Measurements from ENCODE around the gene ESCO1. TPM values are rescaled to one million over a fixed set of nuclear protein-coding genes. Genes with fewer than 3 reads are reported as not detected.

The ESCO1 gene
- total and polyA plus RNA-seq, 2 of the 4 experiments (the other 2 are of a cell fraction): 3.1 to 4.5 TPM

DNA sequence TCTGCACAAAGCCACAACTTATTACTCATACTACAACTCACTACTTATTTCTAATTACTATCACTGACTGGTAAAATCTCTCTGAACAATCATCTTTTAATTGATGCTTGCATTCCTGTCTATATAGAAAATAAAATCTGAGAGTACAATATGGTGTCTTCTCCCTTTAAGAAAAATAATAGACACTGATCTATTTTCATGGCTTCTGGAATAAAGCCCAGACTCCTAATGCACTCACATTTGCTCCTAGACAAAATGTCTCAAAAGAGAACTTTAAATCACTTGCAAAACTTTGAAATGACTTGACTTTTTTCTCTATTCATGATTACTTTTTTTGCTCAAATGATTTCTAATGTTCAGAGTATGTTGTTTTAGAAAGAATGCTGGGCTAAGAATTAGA lies 28.7 kb downstream of the ESCO1 start:
- Histone ChIP-seq H3K14ac (replicated peaks; ENCODE audit: low read depth, low read length) (no peak overlapping the region), H4K20me1 (ENCODE audit: insufficient read depth, low read length) (no peaks in the 10 kb centered on the region), H3K36me3 (ENCODE audit: control insufficient read depth, insufficient read depth, low read length) (peaks cover 11% of the 10 kb centered on the region), H3K9me3 (ENCODE audit: control insufficient read depth, insufficient read depth, low read length) (no peaks in the 10 kb centered on the region), H3K27ac (ENCODE audit: insufficient read depth, low read length) (no peak overlapping the region), H2AK5ac (ENCODE audit: low read depth, low read length) (no peak overlapping the region), H3K18ac (ENCODE audit: low read depth, low read length) (no peak overlapping the region), H2BK20ac (ENCODE audit: low read depth, low read length) (no peak overlapping the region), H3K9me1 (ENCODE audit: insufficient read depth, low read length) (no peaks in the 10 kb centered on the region), H3K4ac (ENCODE audit: low read depth, low read length) (no peak overlapping the region), H3K56ac (ENCODE audit: extremely low read depth, insufficient read depth, low read length) (no peak overlapping the region), H3K79me1 (ENCODE audit: low read depth in 1 of 2, low read length in 2 of 2) (peaks cover 0 to 6% of the 10 kb centered on the region in 2 experiments; a peak in 1 of 4 replicates), H2AK9ac (replicated peaks; ENCODE audit: low read depth, low read length, poor library complexity) (no peak overlapping the region), H3K27me3 (ENCODE audit: control insufficient read depth, insufficient read depth, low read length) (no peaks in the 10 kb centered on the region), H3K4me1 (ENCODE audit: control insufficient read depth, insufficient read depth, low read length) (0 out of 2 replicates have a peak, but pooled peaks cover 2% of the 10 kb centered on the region), H2BK120ac (ENCODE audit: low read depth, low read length) (no peak overlapping the region), H4K8ac (ENCODE audit: low read depth in 2 of 2, low read length in 2 of 2) (no peak overlapping the region), H3K9ac (ENCODE audit: low read depth, low read length) (no peak overlapping the region), H2AFZ (replicated peaks; ENCODE audit: low read length, poor library complexity) (no peak overlapping the region), H2BK5ac (ENCODE audit: low read depth, low read length, poor library complexity, severe bottlenecking) (no peak overlapping the region), H4K91ac (ENCODE audit: insufficient read depth, low read depth, low read length) (no peak overlapping the region), H2BK15ac (ENCODE audit: low read depth, low read length) (no peak overlapping the region), H3K4me2 (ENCODE audit: low read depth, low read length) (no peak overlapping the region), H4K5ac (ENCODE audit: low read depth, low read length) (no peak overlapping the region), H3K23ac (ENCODE audit: low read depth, low read length) (no peak overlapping the region), H3K4me3 (ENCODE audit: insufficient read depth, low read depth, low read length) (no peak overlapping the region)
- CTCF ChIA-PET: no interaction called here
- POLR2A ChIA-PET (ENCODE audit: unreplicated experiment): interaction anchor here (0.6 kb wide), 1 partner anchor 9 kb away, joined by 3 read pairs; no protein-coding TSS in a partner anchor
- DNase-seq (no peak), ATAC-seq (ENCODE audit: low read depth) (no peak)
- intact Hi-C loops (cut with micrococcal nuclease) (no loop called here), dilution Hi-C loops (cut with HindIII; ENCODE audit: low sequenced_read_pairs, unreplicated experiment) (no loop called here), in situ Hi-C loops (cut with MboI; ENCODE audit: low sequenced_read_pairs) (no loop called here)
- TF ChIP-seq MAZ (IDR thresholded peaks at IDR 0.05; ENCODE audit: borderline replicate concordance, low read depth, low read length): no peak
- BruUV-seq (replicated peaks): no TSS peak

Data from IMR-90 (cell line).